PC-9 (cell line): ENCODE data around the gene TAF4. TPM values are rescaled to one million over a fixed set of nuclear protein-coding genes. Genes with fewer than 3 reads are reported as not detected.

Source experiments
- BruUV-seq: library from RNA; stranded (reverse); fragments of 400-500 nt; replicated peaks from 2 replicates; lab custom pipeline; 2021; lab: Mats Ljungman, UMichigan
- CTCF ChIA-PET: fragments of 300-600 bp; sonication (Branson Sonifier 250); formaldehyde crosslinking; loops from one replicate; lab custom pipeline; 2022; ENCODE audit warnings: antibody characterized with exemption; lab: Charles Lee
- POLR2A ChIA-PET: fragments of 300-600 bp; sonication (Branson Sonifier 250); formaldehyde crosslinking; loops from one replicate; lab custom pipeline; 2022; ENCODE audit warnings: antibody characterized with exemption; ENCODE audit not compliant: unreplicated experiment; lab: Charles Lee
- DNase-seq, 2 experiments: peaks; one replicate each; pipeline versions ENCODE4 v3.0.0 to v3.0.0-alpha.2; 2015 to 2022; ENCODE audit warnings: mixed read lengths in 1 of 2
- H2AFZ ChIP-seq: fragments of 200-600 bp; sonication (generic); 2 replicates; pipeline ENCODE4 v1.8.1; 2017; ENCODE audit warnings: antibody characterized with exemption
- H3F3A ChIP-seq: fragments of 200-600 bp; sonication (generic); 2 replicates; pipeline ENCODE4 v1.8.1; 2017; ENCODE audit warnings: antibody characterized with exemption, mild to moderate bottlenecking, low read depth; ENCODE audit not compliant: insufficient read depth
- H3K27ac ChIP-seq: fragments of 200-600 bp; sonication (generic); 2 replicates; pipeline ENCODE4 v1.6.1; 2016; ENCODE audit warnings: mixed run types
- H3K27me3 ChIP-seq: fragments of 200-600 bp; sonication (generic); 2 replicates; pipeline ENCODE4 v1.6.1; 2016; ENCODE audit warnings: low read depth, mixed run types; ENCODE audit not compliant: insufficient read depth
- H3K36me3 ChIP-seq: fragments of 200-600 bp; sonication (generic); 2 replicates; pipeline ENCODE4 v1.6.1; 2016; ENCODE audit warnings: low read depth, mixed run types
- H3K4me1 ChIP-seq: fragments of 200-600 bp; sonication (generic); replicated peaks from 2 replicates; pipeline ENCODE4 v1.6.1; 2016; ENCODE audit warnings: mixed run types; ENCODE audit not compliant: insufficient read depth
- H3K4me2 ChIP-seq: fragments of 200-600 bp; sonication (generic); 2 replicates; pipeline ENCODE4 v1.6.1; 2017; ENCODE audit warnings: mixed run types
- H3K4me3 ChIP-seq: fragments of 200-600 bp; sonication (generic); 2 replicates; pipeline ENCODE4 v1.6.1; 2016; ENCODE audit warnings: mixed run types
- H3K79me2 ChIP-seq: fragments of 200-600 bp; sonication (generic); 2 replicates; pipeline ENCODE4 v1.6.1; 2017; ENCODE audit warnings: low read depth, mixed run types
- H3K9me2 ChIP-seq: fragments of 200-600 bp; sonication (generic); 2 replicates; pipeline ENCODE4 v1.8.1; 2017; ENCODE audit warnings: mild to moderate bottlenecking; ENCODE audit not compliant: insufficient read depth
- H3K9me3 ChIP-seq: fragments of 200-600 bp; sonication (generic); 2 replicates; pipeline ENCODE4 v1.8.1; 2016; ENCODE audit warnings: low read depth; ENCODE audit not compliant: insufficient read depth
- H4K20me1 ChIP-seq: fragments of 200-600 bp; sonication (generic); 2 replicates; pipeline ENCODE4 v1.8.1; 2017; ENCODE audit not compliant: insufficient read depth
- EZH2 ChIP-seq: fragments of 200-600 bp; sonication (generic); IDR thresholded peaks from 2 replicates; pipeline ENCODE4 v1.8.0; 2017; ENCODE audit warnings: antibody characterized with exemption, low read depth
- intact Hi-C: fragments of 100-400 bp; cut with micrococcal nuclease; formaldehyde crosslinking; loops from one replicate; pipeline ENCODE4 v1.10.0; 2022; ENCODE audit not compliant: unreplicated experiment
- total RNA-seq: library from RNA; stranded (reverse); gene quantifications from 2 replicates; pipeline ENCODE4 v1.2.3, GENCODE V29; 2021
- TF ChIP-seq, protein P1 (sequence below): fragments of 200-600 bp; sonication (generic); conservative IDR thresholded peaks from 2 replicates; pipeline ENCODE4 v1.6.1; 2017; ENCODE audit warnings: mixed run types, antibody characterized with exemption, mild to moderate bottlenecking, moderate library complexity

TAF4 gene
- total RNA-seq, 1 experiment from 2014 or later, result 32.5 TPM

DNA sequence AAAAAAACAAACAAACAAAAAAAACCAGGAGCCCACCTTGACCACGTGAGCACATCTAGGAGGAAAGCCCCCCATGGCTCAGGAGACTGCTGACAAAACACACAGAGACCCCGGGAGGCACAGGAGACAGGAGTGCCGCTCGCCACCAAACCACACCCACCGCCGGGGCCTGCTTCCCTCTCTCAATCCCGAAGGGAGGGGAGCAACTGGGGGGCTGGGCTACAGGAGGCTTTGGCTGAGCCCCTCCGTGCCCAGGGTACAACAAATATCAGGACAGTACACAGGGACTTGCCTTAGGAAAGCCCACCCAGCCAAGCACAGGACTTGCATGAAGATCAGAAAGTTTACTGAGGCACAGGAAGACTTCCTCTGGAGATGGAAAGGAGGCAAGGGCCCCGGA lies 102.5 kb downstream of the TAF4 start:
- Histone ChIP-seq H3K27me3 (peaks cover 36% of the 10 kb centered on the region), H3K9me2 (no peaks in the 10 kb centered on the region), H3K4me3 (no peak overlapping the region), H3K27ac (no peak overlapping the region), H3K4me1 (no peaks in the 10 kb centered on the region), H3K36me3 (no peaks in the 10 kb centered on the region), H3K79me2 (no peaks in the 10 kb centered on the region), H3F3A (no peaks in the 10 kb centered on the region), H4K20me1 (no peaks in the 10 kb centered on the region), H2AFZ (no peak overlapping the region), H3K4me2 (no peak overlapping the region), H3K9me3 (no peaks in the 10 kb centered on the region)
- ChIA-PET CTCF (no interaction called here), POLR2A (no interaction called here)
- no peak for DNase-seq
- BruUV-seq, result no TSS peak
- intact Hi-C loops, result no loop called here
- TF ChIP-seq, protein P1, sequence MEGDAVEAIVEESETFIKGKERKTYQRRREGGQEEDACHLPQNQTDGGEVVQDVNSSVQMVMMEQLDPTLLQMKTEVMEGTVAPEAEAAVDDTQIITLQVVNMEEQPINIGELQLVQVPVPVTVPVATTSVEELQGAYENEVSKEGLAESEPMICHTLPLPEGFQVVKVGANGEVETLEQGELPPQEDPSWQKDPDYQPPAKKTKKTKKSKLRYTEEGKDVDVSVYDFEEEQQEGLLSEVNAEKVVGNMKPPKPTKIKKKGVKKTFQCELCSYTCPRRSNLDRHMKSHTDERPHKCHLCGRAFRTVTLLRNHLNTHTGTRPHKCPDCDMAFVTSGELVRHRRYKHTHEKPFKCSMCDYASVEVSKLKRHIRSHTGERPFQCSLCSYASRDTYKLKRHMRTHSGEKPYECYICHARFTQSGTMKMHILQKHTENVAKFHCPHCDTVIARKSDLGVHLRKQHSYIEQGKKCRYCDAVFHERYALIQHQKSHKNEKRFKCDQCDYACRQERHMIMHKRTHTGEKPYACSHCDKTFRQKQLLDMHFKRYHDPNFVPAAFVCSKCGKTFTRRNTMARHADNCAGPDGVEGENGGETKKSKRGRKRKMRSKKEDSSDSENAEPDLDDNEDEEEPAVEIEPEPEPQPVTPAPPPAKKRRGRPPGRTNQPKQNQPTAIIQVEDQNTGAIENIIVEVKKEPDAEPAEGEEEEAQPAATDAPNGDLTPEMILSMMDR, result no peak
- no peak for TF ChIP-seq EZH2

DNA sequence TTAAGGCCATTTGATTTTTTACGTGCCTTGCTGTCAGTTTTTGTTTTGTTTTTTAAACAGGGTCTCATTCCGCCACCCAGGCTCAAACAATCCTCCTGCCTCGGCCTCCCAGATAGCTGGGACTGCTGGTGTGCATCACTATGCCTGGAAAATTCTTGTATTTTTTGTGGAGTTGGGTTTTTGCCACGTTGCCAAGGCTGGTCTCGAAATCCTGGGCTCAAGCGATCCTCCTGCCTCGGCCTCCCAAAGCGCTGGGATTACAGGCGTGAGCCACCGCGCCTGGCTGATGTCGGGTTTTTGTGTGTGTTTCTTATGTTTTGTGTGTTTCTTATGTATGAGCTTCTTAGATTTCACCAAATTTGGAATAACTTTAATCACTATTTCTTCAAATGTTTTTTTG lies 104.8 kb downstream of the TAF4 start:
- peaks cover 59% of the 10 kb centered on the region for H3K27me3 ChIP-seq
- no peak overlapping the region for H3K4me3 ChIP-seq
- no peaks in the 10 kb centered on the region for H3K9me2 ChIP-seq
- no peak for DNase-seq
- H3F3A ChIP-seq, result no peaks in the 10 kb centered on the region
- no peaks in the 10 kb centered on the region for H3K36me3 ChIP-seq
- no peak overlapping the region for H3K4me2 ChIP-seq
- no peaks in the 10 kb centered on the region for H4K20me1 ChIP-seq
- CTCF ChIA-PET, result no interaction called here
- H3K27ac ChIP-seq, result no peak overlapping the region
- BruUV-seq, result no TSS peak
- no peak overlapping the region for H2AFZ ChIP-seq
- POLR2A ChIA-PET, result no interaction called here
- no peaks in the 10 kb centered on the region for H3K9me3 ChIP-seq
- TF ChIP-seq, protein P1, result no peak
- intact Hi-C loops, result no loop called here
- H3K4me1 ChIP-seq, result no peaks in the 10 kb centered on the region
- no peaks in the 10 kb centered on the region for H3K79me2 ChIP-seq

DNA sequence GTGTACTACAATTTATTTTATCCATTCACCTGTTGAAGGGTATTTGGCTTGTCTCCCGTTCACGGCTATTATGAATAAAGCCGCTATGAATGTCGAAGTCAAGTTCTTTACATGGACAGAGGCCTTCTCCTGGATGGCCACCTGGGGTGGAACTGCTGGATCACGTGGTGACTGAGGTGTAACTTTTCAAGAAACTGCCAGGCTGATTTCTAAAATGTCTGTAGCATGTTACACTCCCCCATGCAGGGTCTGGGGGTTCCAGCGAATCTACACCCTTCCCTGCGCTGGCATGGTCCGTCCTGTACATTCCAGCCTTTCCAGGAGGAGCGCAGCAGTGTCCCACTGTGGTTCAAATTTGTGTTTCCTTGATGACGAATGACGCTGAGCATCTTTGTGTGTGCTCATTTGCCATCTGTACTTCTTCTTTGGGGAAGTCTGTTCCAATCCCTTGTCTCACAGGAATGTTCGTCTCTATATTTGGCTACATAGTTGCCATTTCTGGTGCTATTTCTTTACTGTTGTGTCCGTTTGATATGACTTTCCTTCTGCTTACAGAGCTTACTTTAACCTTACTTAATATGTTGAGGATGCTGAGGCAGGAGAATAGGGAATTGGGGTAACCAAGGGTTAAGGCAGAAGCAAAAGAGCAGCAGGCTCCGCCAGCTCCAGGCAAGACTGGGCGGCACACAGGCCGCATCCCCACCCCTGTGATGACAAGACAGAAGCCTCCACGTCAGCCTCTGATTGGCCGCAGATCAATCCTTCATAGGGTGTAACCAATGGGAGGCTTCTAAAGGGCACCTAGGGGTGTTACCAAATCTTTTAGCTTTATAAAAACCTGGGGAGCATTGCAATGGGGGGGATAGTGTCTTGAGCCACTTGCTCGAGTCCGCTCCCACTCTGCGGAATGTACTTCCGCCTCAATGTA lies 106.6 kb downstream of the TAF4 start:
- peaks cover 77% of the 10 kb centered on the region for H3K27me3 ChIP-seq
- no peaks in the 10 kb centered on the region for H3F3A ChIP-seq
- no peaks in the 10 kb centered on the region for H3K4me1 ChIP-seq
- H3K79me2 ChIP-seq, result no peaks in the 10 kb centered on the region
- ChIA-PET POLR2A (no interaction called here), CTCF (no interaction called here)
- DNase-seq, result no peak
- H3K4me2 ChIP-seq, result no peak overlapping the region
- H3K36me3 ChIP-seq, result no peaks in the 10 kb centered on the region
- no peak overlapping the region for H2AFZ ChIP-seq
- TF ChIP-seq EZH2, result no peak
- TF ChIP-seq, protein P1, result no peak
- no peak overlapping the region for H3K4me3 ChIP-seq
- no peaks in the 10 kb centered on the region for H4K20me1 ChIP-seq
- intact Hi-C loops, result no loop called here
- no peak overlapping the region for H3K27ac ChIP-seq
- no TSS peak for BruUV-seq
- H3K9me3 ChIP-seq, result no peaks in the 10 kb centered on the region
- H3K9me2 ChIP-seq, result no peaks in the 10 kb centered on the region
